ENCODE measurements around the gene OSBPL6. TPM values are rescaled to one million over a fixed set of nuclear protein-coding genes. Genes with fewer than 3 reads are reported as not detected.

OSBPL6 gene
- total RNA-seq (2021) = 4.3 and 4.6 TPM in 2 replicates
- long read RNA-seq, full-length matches to known transcripts = 22 of 65 reads
- long read RNA-seq, partial matches to known transcripts = 9 of 65 reads
- long read RNA-seq, other reads (novel, unspliced or antisense) = 34 of 65 reads

DNA sequence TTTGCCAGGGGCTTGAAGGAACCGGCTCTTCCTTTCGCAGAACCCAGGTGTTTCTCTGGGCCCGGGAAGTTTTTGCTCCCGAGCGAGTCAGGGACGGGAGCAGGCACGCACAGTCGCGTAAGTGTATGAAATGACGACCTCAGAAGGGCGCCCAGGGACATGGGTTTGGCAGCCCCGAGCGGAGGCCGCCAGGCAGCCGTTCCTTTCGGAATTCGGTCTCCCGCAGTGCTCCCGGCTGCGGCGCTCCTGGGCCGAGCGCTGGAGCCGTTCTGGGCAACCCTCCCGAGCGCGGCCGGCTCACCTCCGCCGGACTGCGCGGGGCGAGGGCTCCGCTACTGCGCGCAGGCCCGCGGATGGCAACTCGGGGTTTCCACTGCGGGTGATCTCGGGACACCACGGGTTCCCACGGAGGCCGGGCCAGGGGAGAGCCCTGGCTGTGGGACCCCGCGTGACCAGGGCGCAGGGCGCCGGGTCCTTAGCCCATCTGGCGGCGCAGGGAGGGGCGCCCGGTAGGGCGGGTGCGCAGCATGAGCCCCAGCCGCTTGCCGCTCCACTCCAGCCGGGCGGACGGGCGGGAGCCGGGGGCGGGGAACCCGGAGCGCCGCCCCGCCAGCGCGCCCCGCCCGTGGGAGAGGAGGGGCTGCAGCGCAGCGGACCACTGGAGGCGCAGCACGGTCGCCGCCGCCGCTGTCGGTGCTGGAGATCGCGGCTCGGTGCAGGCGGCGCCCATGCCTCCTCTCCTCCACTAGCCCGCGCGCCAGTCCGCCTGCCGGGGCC is at the start of gene OSBPL6:
Gene OSBPL6, plus strand, starts transcription at position 690 of the 777 bp plus-strand sequence. CDS start 111,673 bp downstream, outside the sequence.
- Histone ChIP-seq H4K20me1 (ENCODE audit: control insufficient read depth, insufficient read depth, insufficient read length) (no peaks in the 10 kb centered on the region), H3K27me3 (ENCODE audit: insufficient read depth, low read length) (peaks cover 17% of the 10 kb centered on the region; the same call in 1 of the 2 replicates), H3K9ac (ENCODE audit: extremely low read depth, insufficient read length, low read length) (no peak within 1 kb of the TSS), H3K27ac (ENCODE audit: insufficient read length, low read depth, low read length) (no peak within 1 kb of the TSS), H3T11ph (ENCODE audit: low read length) (no peak within 1 kb of the TSS), H3K9me3 (ENCODE audit: control insufficient read depth, low read depth, low read length) (no peaks in the 10 kb centered on the region), H3K23ac (ENCODE audit: insufficient read length, low read depth, low read length) (no peak within 1 kb of the TSS), H4K5ac (ENCODE audit: insufficient read length, low read depth, low read length) (no peak within 1 kb of the TSS), H2AFZ (ENCODE audit: low read length) (no peak within 1 kb of the TSS), H3K23me2 (ENCODE audit: insufficient read length, low read depth, low read length, poor library complexity, severe bottlenecking) (peaks cover 13% of the 10 kb centered on the region), H3K79me1 (ENCODE audit: insufficient read depth, low read depth, low read length, poor library complexity, severe bottlenecking) (no peaks in the 10 kb centered on the region), H3K4me2 (ENCODE audit: insufficient read depth, insufficient read length, low read length) (peak within 1 kb of the TSS; percentile 93), H4K8ac (replicated peaks; ENCODE audit: insufficient read length, low read depth, low read length) (no peak within 1 kb of the TSS), H3K18ac (ENCODE audit: insufficient read length, low read depth, low read length) (no peak within 1 kb of the TSS), H3K79me2 (ENCODE audit: insufficient read depth, low read length) (no peaks in the 10 kb centered on the region), H3K4ac (ENCODE audit: low read depth, low read length) (no peak within 1 kb of the TSS), H3K4me1 (ENCODE audit: insufficient read depth, low read length) (no peaks in the 10 kb centered on the region), H2BK12ac (ENCODE audit: insufficient read length, low read depth, low read length) (no peak within 1 kb of the TSS), H4K91ac (ENCODE audit: insufficient read length, low read depth, low read length) (no peak within 1 kb of the TSS), H3K14ac (ENCODE audit: insufficient read depth, low read length) (no peak within 1 kb of the TSS; the same call in 1 of the 2 replicates), H2BK5ac (ENCODE audit: insufficient read length, low read length) (no peak within 1 kb of the TSS), H2BK15ac (ENCODE audit: low read depth, low read length) (no peak within 1 kb of the TSS), H3K56ac (ENCODE audit: insufficient read length, low read depth, low read length) (no peak within 1 kb of the TSS), H2BK20ac (ENCODE audit: low read depth, low read length, poor library complexity, severe bottlenecking) (no peak within 1 kb of the TSS), H2BK120ac (ENCODE audit: low read depth, low read length, poor library complexity, severe bottlenecking) (no peak within 1 kb of the TSS), H2AK5ac (ENCODE audit: insufficient read length, low read length) (no peak within 1 kb of the TSS)
- TF ChIP-seq, protein P1, sequence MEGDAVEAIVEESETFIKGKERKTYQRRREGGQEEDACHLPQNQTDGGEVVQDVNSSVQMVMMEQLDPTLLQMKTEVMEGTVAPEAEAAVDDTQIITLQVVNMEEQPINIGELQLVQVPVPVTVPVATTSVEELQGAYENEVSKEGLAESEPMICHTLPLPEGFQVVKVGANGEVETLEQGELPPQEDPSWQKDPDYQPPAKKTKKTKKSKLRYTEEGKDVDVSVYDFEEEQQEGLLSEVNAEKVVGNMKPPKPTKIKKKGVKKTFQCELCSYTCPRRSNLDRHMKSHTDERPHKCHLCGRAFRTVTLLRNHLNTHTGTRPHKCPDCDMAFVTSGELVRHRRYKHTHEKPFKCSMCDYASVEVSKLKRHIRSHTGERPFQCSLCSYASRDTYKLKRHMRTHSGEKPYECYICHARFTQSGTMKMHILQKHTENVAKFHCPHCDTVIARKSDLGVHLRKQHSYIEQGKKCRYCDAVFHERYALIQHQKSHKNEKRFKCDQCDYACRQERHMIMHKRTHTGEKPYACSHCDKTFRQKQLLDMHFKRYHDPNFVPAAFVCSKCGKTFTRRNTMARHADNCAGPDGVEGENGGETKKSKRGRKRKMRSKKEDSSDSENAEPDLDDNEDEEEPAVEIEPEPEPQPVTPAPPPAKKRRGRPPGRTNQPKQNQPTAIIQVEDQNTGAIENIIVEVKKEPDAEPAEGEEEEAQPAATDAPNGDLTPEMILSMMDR (conservative IDR thresholded peaks at IDR 0.05) = no peak
- Mint-ChIP-seq H3K9me3 (no peaks in the 10 kb centered on the region), H3K36me3 (ENCODE audit: insufficient read depth in 1 of 3, low read depth in 3 of 3) (no peaks in the 10 kb centered on the region), H3K27ac (peak within 1 kb of the TSS in 1 of 3 experiments; percentile 69; a peak in 1 of 7 replicates), H3K4me3 (peak within 1 kb of the TSS; percentile 76 to 89), H3K27me3 (ENCODE audit: low read depth) (peaks cover 63% of the 10 kb centered on the region), H3K4me1 (peaks cover 16 to 20% of the 10 kb centered on the region in 2 experiments)
- DNase-seq = peak; percentile 79
- WGBS (ENCODE audit: extremely low coverage, insufficient read length, low lambda C conversion rate) = no CpG with 5 or more reads among the region's 90 CpGs

All from H9 (cell line).